Right forelimb (tissue), 1 donor: ENCODE data around the gene RNF166.
"Not testable (repeated sequence)": the region's sequence is repeated elsewhere in the genome, so short reads cannot be mapped to it uniquely, and the experiment has no call there.

Experiments used
- DNase-seq: peaks from one replicate; pipeline ENCODE4 v3.0.0-alpha.2; 2018

Gene RNF166

GRCh38 chr16:88669980-88670379 is 36.2 kb downstream of the RNF166 start:
- DNase-seq: no peak

GRCh38 chr16:88669493-88669892 is 36.7 kb downstream of the RNF166 start:
- DNase-seq: not testable (repeated sequence)

GRCh38 chr16:88667461-88667860 is 38.7 kb downstream of the RNF166 start:
- no peak for DNase-seq

- DNase-seq: no peak
Measured at GRCh38 chr16:88665570-88665969, 40.6 kb downstream of the RNF166 start.

GRCh38 chr16:88665148-88665547 is 41.1 kb downstream of the RNF166 start:
- DNase-seq: no peak

GRCh38 chr16:88662843-88663606 is 43.2 kb downstream of the RNF166 start, which contains the start of gene MVD:
MVD (minus strand) TSS chr16:88663091; CDS start chr16:88663080, 11 bp downstream.
- peak; percentile 98 for DNase-seq

GRCh38 chr16:88662222-88662842 is 43.9 kb downstream of the RNF166 start:
- no peak for DNase-seq

GRCh38 chr16:88661468-88661867 is 44.7 kb downstream of the RNF166 start:
- no peak for DNase-seq

- DNase-seq: no peak
Measured at GRCh38 chr16:88659160-88659559, 47.0 kb downstream of the RNF166 start.

- no peak for DNase-seq
Measured at GRCh38 chr16:88658714-88659113, 47.5 kb downstream of the RNF166 start.

GRCh38 chr16:88657371-88657770 is 48.8 kb downstream of the RNF166 start:
- DNase-seq: no peak

- DNase-seq: no peak
Measured at GRCh38 chr16:88656291-88656980, 49.8 kb downstream of the RNF166 start.

- no peak for DNase-seq
Measured at GRCh38 chr16:88655733-88656281, 50.4 kb downstream of the RNF166 start.

GRCh38 chr16:88655053-88655732 is 51.0 kb downstream of the RNF166 start:
- no peak for DNase-seq

GRCh38 chr16:88654363-88655052 is 51.7 kb downstream of the RNF166 start:
- DNase-seq: no peak

- DNase-seq: no peak
Measured at GRCh38 chr16:88653596-88654362, 52.4 kb downstream of the RNF166 start.

- DNase-seq: no peak
Measured at GRCh38 chr16:88653101-88653500, 53.1 kb downstream of the RNF166 start.

- DNase-seq: no peak
Measured at GRCh38 chr16:88652762-88653063, 53.5 kb downstream of the RNF166 start.

- DNase-seq: no peak
Measured at GRCh38 chr16:88651989-88652761, 54.0 kb downstream of the RNF166 start.

GRCh38 chr16:88651276-88651988 is 54.8 kb downstream of the RNF166 start:
- no peak for DNase-seq
